Measurements from ENCODE around the gene MYO1E.

DNA sequence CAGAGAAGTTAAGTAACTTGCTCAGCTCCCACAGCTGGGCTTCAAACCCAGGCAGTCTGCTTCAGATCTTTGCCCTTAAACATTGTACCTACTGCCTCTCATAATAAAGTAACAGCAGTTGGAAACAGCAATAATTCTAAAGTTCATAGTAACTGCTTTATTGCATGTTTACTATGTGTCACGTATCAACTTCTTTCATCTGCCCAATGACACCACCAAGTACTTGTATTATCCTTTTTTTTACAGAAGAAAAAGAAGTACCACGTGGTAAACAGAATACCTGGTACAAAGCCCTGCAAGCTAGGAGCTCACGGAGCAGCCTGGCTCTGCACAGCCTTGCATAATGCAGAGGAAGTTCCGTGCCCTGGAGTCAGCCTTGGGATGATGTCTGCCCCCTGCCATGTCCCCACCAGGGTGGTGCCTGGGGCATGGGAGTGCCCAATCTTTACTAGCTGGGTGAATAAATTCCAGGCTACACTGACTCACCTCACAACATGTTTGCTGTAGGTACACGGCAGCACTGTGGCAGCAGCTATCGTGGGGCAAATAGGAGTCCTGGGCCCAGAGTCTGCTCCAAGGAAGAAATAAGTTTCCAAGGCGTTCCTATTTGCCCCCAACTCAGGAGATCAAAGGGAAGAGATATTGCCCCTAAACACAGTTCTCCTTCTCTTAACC lies 88.8 kb downstream of the MYO1E start:
- TF ChIP-seq FOXM1 (IDR thresholded peaks at IDR 0.05; ENCODE audit: borderline replicate concordance) (no peak), BHLHE40 (IDR thresholded peaks at IDR 0.05; ENCODE audit: borderline replicate concordance) (no peak), FOXK2 (IDR thresholded peaks at IDR 0.05) (no peak), SP1 (IDR thresholded peaks at IDR 0.05) (no peak), HDGF (IDR thresholded peaks at IDR 0.05; ENCODE audit: borderline replicate concordance) (no peak), ARNT (IDR thresholded peaks at IDR 0.05) (no peak), TARDBP (IDR thresholded peaks at IDR 0.05) (no peak), NFRKB (IDR thresholded peaks at IDR 0.05) (no peak), SUZ12 (IDR thresholded peaks at IDR 0.05) (no peak)

Measured in HEK293T (cell line).